NCI-H1436 (cell line): Measurements from ENCODE around the gene C12orf50.
"Not testable (repeated sequence)": the region's sequence is repeated elsewhere in the genome, so short reads cannot be mapped to it uniquely, and the experiment has no call there.

ENCODE experiments used
- DNase-seq: peaks from one replicate; lab custom pipeline; 2025; lab: John Stamatoyannopoulos, UW

C12orf50 gene

GRCh38 chr12:87985069-87985675, 44.0 kb downstream of the C12orf50 start:
- no peak for DNase-seq

GRCh38 chr12:87982208-87982607, 47.0 kb downstream of the C12orf50 start:
- DNase-seq, result no peak

- no peak for DNase-seq
Observed at GRCh38 chr12:87981495-87981894, 47.7 kb downstream of the C12orf50 start.

- no peak for DNase-seq
Observed at GRCh38 chr12:87975879-87976278, 53.3 kb downstream of the C12orf50 start.

GRCh38 chr12:87967871-87968270, 61.3 kb downstream of the C12orf50 start:
- DNase-seq, result peak; percentile 63

- DNase-seq, result peak; percentile 82
Observed at GRCh38 chr12:87960566-87960965, 68.6 kb downstream of the C12orf50 start.

GRCh38 chr12:87954028-87954427, 75.2 kb downstream of the C12orf50 start:
- DNase-seq, result not testable (repeated sequence)

GRCh38 chr12:87953256-87953860, 75.8 kb downstream of the C12orf50 start:
- DNase-seq, result peak; percentile 52

DNA sequence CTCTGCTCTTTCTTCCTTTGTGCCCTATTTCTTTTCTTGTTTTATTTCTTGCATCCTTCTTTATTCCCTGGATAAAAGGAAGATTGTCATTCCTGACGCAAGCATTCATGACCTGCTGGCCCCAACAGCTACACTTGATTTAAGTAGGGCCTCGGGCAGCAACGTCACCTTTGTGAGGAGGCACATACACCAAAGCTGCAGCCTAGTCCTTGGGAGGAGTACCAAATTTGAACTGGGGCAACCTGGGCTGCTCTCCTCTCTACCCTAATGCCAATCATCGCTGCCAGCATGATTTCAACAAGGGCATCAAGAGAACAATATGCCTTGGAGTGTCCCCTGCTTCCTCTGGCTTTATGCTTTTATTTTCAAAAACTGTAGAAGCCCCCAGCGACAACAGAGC, 76.4 kb downstream of the C12orf50 start:
- no peak for DNase-seq

DNA sequence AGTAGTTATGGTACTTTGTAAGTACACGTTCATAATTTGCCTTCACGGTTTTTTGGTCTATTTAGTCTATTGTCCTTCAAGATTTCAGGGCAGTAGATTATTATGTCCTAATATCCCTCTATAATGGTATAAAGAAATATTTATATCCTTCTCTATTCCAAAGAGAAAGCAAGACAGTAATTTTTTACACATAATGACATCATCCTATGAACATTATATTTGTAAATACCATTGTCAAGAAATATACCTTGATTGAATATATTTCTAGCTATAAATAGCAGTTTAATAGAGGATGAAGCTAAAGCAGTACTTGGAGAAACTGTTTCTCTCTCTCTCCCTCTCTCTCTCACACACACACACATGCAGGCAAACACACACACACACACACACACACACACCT, 77.0 kb downstream of the C12orf50 start:
- DNase-seq, result no peak

DNA sequence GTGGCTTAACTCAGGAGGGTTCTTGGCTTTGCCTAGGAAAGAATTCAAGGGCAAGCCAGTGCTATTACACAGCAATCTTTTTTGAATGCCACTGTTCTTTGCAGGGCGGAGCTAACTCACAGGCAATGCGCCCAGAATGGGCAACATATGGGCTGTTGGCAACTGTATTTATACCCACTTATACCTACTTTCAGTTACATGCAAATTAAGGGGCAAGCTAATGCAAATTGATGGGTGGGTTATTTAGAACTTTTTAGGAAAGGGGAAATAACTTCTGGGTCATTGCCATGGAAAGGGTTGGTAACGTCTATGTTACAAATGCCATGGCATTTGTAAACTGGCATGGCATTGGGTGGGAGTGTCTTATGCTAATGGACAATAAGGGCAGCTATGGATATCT, 85.4 kb downstream of the C12orf50 start:
- DNase-seq, result no peak

GRCh38 chr12:87943023-87943422, 86.2 kb downstream of the C12orf50 start:
- DNase-seq, result no peak

GRCh38 chr12:87939182-87939581, 90.0 kb downstream of the C12orf50 start:
- no peak for DNase-seq

DNA sequence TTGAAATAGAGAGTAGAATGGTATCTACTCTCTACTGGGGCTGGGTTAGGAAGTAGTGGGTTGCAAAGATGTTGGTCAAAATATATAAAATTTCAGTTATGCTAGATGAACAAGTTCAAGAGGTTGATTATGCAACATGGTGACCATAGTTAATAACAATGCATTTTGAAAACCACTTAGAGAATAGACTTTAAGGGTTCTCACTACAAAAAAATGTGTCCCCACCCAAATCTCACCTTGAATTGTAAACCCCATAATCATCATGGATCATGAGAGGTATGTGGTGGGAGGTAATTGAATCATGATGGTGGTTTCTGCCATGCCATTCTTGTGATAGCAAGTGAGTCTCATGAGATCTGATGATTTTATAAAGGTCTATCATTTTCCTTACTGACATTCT, 94.0 kb downstream of the C12orf50 start:
- DNase-seq, result no peak

- DNase-seq, result no peak
Observed at GRCh38 chr12:87933991-87934390, 95.2 kb downstream of the C12orf50 start.

DNA sequence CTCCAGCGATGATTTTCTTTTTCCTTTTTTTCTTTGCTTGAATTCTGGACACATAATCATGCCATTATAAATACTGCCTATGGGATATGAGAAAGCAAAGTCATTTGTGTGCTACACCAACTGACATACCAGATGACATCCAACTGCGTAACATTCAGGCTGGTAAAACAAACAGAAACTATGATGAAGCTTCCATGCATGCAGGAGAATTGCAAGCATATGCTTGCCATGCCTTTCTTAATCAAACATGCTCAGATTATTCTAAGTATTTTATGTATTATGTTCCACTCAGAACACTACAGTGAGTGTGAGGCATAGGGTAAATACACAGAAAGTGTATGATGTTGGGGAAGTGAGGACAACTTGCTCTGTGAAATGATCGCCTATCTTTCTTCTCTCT, 97.4 kb downstream of the C12orf50 start:
- no peak for DNase-seq

GRCh38 chr12:87930627-87931026, 98.6 kb downstream of the C12orf50 start:
- DNase-seq, result no peak
